A549 treated with CpdA at 1 μM for 4 hours (cell line): ENCODE data around the gene PIGL. TPM values are rescaled to one million over a fixed set of nuclear protein-coding genes. Genes with fewer than 3 reads are reported as not detected.

ENCODE experiments used
- total RNA-seq: library from RNA; stranded (reverse); fragments of 200-300 nt; extraction: Qiagen RNA extraction; gene quantifications from 5 replicates; pipeline ENCODE4 v1.2.3, GENCODE V29; 2022; ENCODE audit warnings: low read depth

PIGL gene
- 12.9 to 21.2 TPM (median 15.1 TPM) in 5 replicates for total RNA-seq

GRCh38 chr17:16217002-16217635 is at the start of gene PIGL:
PIGL (plus strand) TSS chr17:16217210; CDS start chr17:16217227, 17 bp downstream.

GRCh38 chr17:16215273-16215964 is 1.6 kb upstream of the PIGL start, which contains the start of gene NCOR1:
NCOR1 (minus strand) TSS chr17:16215534; CDS start chr17:16194569, 20,965 bp downstream.

GRCh38 chr17:16353317-16354174 is 136.5 kb downstream of the PIGL start, which contains the start of gene CENPV:
CENPV (minus strand) TSS chr17:16353469; CDS start chr17:16353436, 33 bp downstream.

Other genes with a start within 250 kb of the PIGL start
- 39.8 to 45.5 TPM (median 43.9 TPM) in 5 replicates for gene ZSWIM7, start 217.5 kb upstream of the PIGL start, total RNA-seq
- 42.2 to 49.4 TPM (median 45.9 TPM) in 5 replicates for gene TTC19, start 217.4 kb upstream of the PIGL start, total RNA-seq
- 70.0 to 83.2 TPM (median 74.7 TPM) in 5 replicates for gene NCOR1, start 1.7 kb upstream of the PIGL start, total RNA-seq
- 131 to 173 TPM (median 159 TPM) in 5 replicates for gene CENPV, start 136.3 kb downstream of the PIGL start, total RNA-seq
- 2,242 to 2,735 TPM (median 2,442 TPM) in 5 replicates for gene UBB, start 163.9 kb downstream of the PIGL start, total RNA-seq
- gene TRPV2, start 198.4 kb downstream of the PIGL start, total RNA-seq, result 0.42 to 0.69 TPM (median 0.59 TPM) in 5 replicates